Stimulated activated CD4-positive, alpha-beta T cell treated with anti-CD3 and anti-CD28 coated beads, TNF-alpha, amount 100 ng/mL, for 1 hour (primary cell): Measurements from ENCODE around the gene CADM1.
"Not testable (repeated sequence)": the region's sequence is repeated elsewhere in the genome, so short reads cannot be mapped to it uniquely, and the experiment has no call there.

Experiments
- DNase-seq, 3 donors: peaks; one replicate each; pipeline ENCODE4 v3.0.0-alpha.2; 2020; ENCODE audit warnings: low read depth in 3 of 3, low spot score in 1 of 3

Gene CADM1

DNA sequence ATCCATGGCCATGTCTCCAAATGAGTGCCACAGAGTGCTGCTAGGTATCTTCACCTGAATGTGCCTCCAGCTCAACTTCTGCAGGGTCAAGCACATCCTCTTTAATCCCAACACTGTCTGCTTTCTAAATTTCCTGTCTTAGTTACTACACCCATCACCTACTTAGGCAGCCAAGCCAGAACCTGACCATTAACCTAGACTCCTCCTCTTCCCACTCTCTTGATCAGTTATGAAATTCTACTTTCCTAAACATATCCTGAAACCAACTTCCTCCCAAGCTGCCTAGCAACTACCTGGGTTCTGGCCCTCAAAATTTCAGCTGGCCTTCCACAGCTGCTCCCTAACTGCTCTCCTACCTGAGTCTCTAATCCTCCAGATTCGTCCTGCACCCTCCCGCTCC is 22.7 kb downstream of the CADM1 start:
- no peak for DNase-seq

DNA sequence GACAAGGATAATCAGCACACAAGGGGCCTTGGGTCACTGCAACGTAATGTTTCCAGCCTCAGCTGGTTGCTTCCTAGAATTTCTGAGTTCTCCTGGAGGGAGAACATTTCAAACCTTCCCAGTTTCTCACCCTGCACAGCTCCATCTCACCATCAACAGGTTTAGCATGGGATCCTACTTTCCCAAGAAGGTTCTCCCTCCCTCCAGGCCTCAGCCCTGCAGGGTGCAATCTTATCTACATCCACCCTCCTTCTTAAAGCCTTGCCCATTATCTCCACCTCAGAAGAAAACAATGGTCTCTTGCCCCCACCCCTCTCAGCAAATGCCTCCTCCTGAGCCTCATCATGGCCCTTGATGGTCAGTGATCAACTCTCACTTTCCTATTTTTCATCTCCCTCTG is 23.6 kb downstream of the CADM1 start:
- DNase-seq, result no peak

DNA sequence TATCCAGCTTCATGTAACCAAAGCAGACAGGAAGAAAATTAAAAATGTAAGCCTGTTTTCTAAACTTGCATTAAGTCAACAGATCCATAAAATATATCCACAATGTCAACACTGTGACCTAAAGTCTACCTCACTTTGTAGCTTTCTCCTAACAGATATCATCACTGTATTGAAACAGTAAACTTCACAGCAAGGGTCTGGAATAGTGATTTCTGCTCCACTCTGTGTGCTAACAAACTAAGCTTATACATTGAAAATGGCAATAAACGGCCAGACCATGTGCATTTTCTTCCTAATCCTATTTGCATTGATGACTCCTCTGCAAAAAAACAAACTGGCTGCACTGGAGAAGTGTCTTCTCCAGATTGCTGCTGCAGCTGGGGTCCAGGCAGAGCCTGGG is 26.8 kb downstream of the CADM1 start:
- no peak for DNase-seq

DNA sequence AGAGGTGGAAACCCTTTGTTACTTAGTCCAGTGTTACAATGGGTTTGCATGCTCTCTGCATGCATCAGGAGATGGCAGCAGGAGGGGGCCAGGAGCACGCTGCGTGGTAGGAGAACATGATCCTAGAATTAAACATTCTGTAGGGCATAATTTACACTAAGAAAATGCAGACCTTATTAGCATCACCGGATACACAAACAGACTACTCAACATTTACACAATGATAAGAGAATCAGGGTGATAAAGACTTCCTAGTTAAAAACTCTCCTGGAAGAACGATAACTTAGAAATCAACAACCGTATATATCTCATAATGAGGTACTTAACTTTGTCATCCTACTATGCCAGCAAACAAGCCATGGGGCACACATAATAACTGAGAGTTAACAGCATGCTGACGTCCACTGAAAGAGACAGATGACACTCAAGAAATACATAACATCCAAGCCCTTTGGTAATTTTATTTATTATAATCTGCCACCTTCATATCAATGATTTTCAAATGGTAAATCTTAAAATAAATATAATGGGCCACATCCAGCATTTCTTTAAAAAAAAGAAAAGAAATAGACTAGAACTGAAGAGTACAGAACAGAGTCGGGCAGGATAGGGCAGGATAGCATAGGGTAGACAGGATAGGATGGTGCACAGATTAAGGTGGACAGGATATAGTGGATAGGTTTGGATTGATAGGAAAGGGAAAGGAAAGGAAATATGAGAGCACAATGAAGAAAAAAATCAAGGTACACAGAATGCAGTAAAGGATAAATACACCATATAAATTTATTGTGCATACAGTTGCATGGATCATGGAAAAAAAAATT is 27.5 kb downstream of the CADM1 start:
- no peak for DNase-seq

DNA sequence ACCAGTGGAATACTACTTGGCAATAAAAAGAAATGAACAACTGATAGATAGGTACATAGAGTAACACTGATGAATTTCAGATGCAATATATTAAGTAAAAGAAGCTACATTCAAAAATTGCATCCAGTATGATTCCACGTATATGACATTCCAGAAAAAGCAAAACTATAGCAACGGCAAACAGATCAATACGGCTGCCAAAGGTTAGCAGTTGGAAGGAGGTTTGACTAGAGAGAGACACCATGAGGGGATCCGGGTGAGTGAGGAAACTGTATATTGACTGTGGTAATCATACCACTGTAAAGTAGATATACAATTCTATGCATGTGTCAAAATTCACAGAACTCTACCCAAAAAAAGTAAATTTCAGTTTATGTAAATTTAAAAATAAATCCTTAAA is 28.7 kb downstream of the CADM1 start:
- DNase-seq, result no peak

DNA sequence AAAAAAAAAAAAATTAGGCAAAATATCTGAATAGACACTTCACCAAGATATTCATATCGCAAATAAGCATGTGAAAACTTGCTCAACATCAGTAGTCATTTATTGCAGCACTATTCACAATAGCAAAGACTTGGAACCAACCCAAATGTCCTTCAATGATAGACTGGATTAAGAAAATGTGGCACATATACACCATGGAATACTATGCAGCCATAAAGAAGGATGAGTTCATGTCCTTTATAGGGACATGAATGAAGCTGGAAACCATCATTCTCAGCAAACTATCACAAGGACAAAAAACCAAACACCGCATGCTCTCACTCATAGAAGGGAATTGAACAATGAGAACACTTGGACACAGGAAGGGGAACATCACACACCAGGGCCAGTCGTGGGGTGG is 29.9 kb downstream of the CADM1 start:
- DNase-seq, result not testable (repeated sequence)

DNA sequence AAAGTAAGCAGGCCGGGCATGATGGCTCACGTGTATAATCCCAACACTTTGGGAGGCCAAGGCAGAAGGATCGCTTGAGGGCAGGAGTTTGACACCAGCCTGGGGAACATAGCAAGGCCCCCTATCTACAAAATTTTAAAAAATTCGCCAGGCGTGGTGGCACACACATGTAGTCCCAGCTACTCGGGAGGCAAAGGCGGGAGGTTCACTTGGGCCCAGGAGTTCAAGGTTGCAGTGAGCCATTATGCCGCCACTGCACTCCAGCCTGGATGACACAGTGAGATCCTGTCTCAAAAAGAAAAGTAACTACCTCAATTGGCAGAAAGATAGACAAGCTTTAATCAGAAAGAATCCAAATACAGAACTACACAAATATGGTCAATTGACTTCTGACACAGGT is 31.0 kb downstream of the CADM1 start:
- DNase-seq, result no peak

DNA sequence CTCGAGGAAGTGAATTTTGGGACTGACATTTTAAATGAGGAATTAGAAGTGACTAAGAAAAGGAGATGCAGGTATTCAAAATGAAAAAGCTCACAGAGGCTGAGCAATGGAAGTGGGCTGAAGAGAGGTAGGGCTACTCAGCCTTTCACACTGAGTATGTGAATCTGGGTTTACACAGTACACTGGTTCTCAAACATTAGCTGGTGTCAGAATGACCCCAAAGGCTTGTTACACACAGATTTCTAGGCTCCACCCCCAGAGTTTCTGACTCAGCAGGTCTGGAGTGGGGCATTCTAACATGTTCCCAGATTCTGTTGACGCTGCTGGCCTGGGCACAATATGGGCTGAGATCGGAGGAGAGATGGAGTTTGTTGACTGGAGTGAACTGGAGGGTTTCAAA is 32.8 kb downstream of the CADM1 start:
- no peak for DNase-seq

DNA sequence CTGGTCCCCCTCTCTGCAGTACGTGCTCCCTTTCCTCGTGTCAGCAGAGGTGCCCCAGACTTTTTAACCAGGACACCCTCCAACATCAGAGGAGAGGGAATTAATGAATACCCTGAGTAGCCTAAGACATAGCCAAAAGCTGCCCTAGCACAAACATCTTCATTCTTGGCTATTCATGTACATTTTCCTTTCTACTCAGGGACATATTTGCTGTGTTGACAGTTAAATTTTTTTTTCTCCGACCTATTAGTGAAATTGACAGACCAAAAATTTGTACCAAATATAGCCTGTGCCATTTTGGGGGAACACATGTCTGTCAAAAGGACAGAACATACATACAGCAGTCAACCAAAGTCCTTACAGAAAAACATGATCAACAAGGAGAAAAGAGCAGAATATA is 33.3 kb downstream of the CADM1 start:
- no peak for DNase-seq

DNA sequence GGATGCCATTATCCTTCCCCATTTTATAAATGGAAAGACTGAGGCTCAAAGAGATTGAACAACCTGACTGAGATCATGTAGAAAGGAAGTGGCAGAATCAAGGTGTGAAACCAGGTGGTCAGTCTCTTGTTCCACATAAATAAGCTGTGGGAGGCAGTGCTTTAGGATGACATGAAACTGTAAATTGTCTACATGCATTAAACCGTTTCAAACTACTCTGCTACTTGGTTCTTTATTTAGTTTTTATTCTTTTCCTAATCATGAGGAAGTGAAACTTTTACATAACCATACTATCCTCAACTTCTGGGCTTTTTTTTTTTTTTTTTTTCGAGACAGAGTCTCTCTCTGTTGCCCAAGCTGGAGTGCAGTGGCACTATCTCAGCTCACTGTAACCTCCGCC is 34.9 kb downstream of the CADM1 start:
- DNase-seq, result no peak

DNA sequence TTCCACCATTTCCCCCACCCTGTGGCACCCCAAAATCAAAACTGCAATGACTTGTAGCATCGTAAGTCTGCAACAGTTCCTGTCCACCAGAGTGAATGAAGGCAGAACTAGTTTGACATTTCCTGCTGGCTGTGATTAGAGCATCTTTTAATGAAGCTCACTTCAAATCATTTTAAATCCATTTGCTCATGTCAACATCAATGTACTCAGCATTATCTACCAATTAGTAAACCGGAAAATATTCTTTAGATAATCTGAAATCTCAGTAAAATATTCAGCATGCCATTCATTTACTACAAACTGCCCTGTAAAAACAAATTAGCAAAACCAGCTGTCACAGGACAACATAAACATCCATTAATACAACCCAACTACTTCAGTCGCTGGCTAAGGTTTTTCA is 38.1 kb downstream of the CADM1 start:
- no peak for DNase-seq

DNA sequence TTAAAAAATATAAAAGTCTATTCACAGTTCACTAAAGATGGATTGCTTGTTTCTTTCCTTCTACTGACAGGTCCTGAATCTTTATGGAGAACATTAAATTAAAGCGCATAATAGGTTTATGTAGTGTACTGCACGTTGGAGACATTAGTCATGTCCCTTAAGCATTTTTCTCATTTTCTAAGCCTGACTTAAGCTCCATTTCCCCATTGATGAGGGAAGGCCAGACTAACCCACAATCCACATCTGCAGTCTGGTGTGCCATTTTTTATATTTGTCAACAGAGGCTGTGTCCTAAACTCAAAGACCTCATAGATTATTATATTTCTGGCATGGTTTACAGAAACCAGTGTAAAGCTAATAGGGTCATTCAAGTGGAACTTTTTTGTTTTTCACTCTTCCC is 39.9 kb downstream of the CADM1 start:
- DNase-seq, result no peak

DNA sequence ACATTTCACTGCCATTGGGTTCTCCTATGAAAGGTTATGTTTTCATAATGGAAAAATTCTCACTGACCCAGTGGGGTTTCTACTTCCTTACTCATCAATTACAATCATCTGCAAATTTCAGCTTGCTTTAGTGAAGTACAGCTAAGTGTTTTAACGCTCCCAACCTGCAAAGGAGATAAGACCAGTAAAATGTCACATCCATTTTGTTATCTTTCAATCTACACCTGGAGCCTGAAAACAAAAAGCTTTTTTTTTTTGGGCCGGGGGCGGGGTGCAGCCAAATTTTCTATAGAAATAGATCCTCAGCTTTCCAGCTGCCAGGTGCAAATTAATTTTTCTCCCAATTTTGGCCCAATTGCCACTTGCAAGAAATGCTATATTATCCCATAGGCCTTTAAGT is 40.6 kb downstream of the CADM1 start:
- no peak for DNase-seq

DNA sequence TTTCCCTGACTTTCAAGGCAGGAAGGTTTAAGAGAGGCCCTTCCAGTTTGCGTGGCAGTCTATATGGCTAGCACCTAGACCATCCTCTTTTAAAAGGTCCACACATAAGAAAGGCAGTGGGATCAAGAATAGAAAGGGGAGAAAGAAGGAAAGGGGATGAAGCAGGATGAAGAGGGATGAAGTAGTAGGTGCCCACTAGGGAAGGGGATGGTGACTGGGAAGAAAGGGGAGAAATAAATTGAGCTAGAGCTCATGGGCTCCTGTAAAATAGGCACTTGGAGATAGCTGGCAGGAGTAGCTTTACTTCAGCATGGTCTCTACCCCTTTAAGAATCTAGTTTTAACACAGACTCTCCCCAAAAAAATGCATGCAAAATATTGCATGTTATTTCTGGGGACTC is 41.5 kb downstream of the CADM1 start:
- DNase-seq, result no peak

DNA sequence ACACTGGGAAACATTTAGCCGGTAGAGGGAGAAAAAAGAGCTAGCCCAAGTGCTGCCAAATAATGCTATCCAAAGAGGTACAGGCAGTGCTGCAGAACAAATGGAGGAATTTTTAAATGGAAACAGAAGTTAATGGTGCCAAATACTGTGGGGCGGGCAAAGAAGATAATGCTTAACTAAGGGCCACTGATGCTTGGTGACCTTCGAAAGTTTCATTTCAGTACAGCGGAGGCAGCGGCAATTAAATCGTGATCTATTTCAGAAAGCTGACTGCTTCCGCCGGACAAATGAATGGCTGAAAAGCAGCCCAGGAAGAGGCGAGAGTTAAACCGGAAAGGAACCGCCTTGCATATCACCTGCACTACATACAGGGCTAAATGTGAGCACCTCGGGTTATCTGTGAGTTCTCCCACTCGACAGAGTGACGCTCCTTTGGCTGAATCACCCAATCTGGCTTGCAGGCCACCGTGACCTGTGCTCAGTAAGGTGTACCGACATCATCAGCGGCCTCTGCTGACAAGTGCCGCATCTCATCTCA is 42.1 kb downstream of the CADM1 start:
- no peak for DNase-seq

DNA sequence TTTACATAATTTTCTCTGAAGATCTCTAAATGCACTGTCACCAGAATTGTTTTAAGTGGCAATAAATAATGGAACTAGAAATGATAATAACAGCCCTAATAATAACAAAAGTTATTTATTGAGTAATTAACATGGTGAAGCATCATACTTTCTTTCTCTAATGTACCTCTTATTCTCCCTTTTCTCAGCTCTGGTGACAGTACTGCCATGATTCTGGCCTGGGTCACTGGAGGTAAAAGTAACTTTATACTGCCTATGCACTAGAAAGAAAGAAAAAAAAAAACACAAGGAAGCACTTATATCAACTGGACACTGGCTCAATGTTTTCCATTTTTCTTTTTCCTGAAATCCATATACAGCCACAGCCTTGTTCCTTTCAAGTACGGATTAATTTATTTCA is 43.7 kb downstream of the CADM1 start:
- DNase-seq, result no peak

DNA sequence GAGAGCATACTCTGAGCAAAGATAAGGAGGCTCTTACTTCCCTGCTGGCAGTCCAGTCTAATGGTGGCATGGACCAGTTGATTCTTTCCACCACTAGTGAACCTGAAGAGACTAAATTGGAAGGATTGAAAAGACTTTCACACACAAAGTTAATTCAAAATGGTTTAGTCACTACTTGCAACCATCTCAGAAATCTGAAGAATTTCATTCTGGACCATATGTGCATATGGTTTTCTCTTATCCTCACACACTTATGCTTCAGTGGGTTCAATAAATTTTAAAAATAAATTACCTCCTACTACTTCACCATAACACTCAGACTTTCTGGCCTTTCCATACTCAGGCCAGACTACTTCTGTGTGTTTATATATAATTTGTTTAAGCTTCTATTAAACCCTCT is 44.7 kb downstream of the CADM1 start:
- no peak for DNase-seq

DNA sequence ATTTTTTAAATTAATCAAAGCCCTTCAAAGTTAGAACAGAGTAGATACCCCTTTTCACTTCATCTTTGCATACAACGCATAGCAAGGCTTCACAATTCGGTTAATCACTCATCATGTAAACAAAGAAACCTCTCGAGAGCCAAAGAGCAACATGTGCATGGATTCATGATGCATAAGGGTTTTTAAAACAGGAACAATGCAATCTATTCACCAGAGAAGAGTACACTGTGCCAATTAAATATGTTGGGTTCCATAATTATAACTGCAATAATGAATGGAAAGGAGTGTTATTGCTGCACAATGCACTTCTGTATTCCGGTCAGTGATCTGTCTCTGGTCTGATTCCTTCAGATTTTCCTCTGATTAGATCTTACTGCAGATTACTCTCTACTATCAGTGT is 45.3 kb downstream of the CADM1 start:
- no peak for DNase-seq

DNA sequence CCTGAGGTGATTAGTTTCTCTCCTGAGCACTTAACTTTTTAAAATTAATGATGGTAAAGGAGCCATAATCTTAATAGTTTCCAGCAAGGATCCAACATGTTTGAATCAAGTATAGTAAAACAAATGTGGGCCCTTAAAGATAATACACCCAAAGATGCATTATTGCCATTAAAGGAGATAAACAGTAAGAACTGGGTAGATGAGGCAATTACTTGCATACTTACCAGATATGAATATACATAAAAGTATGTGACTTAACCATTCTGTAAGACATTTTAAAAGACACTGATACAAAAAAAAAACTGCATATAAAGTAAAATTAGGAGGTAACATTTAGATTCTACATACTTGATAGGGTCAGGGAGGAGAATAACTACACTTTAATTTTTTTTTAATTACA is 48.2 kb downstream of the CADM1 start:
- no peak for DNase-seq

DNA sequence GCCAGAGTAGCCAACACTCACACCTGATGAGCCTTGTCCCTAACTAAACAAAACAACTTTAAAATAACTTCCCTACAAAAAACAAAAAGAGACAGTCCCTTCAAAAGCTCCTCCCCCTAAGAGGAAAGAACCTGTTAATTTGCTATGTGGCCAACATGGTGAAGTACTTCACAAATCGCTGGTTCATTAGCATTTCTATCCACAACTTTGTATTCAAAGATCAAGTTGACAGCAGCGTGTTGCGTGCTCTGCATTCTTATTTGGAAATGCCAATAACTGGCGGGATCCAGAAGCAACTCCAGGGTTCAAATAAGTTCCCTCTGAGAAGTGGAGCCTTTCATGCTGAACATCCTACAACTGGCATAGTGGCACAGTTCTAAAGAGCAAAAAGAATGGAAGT is 48.6 kb downstream of the CADM1 start:
- no peak for DNase-seq

DNA sequence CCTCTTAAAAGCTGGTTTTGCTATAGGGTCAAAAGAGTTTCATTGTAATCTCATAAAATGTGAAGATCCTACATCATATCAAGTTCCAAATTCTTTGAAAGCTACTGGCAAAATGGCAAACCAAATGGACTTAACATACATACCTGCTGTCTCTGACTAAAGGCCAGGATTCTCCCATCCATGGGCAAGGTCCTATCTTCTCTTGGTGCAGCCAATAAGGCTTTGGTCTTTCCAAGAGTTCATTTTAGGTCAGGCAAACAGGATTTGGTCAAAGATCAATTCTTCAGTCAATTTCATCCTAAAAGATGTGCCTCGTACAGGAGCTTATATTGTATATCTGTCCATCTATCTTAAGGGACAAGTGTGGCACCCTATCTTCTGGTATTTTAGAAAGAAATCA is 49.7 kb downstream of the CADM1 start:
- DNase-seq, result no peak

DNA sequence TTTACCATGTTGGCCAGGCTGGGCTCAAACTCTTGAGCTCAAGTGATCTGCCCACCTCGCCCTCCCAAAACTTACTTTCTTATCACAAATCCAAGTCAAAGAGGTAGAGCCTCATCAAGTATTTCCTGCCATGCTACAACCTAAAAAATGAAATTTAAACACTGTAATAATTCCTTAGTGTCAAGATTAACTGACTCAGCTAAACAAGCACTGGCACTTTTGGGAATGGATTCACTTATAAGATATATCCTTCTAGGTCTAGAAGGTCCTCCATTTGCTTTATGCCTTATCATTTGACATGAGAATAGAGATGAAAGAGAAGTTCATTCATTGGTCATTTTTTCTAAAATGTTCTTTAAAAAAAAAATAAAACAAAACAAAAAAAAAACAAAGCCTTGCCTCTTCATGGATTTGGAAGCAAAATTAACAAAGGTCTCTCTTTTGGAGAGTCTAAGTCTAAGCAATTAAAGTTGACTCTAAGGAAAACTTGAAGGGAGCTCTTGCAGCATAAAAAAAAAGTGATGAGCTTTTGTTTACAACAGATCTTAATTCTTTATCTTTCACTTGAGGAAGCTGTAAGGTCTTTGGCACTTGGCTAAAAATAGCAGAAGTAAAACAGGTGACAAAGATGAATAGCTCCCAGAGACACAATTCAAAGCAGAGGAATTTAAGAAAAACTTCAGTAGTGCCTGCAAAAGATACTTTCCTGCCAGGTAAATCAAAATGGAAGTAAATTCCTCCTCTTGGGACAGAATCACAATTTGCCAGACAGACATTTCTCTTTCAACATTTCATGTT is 50.3 kb downstream of the CADM1 start:
- no peak for DNase-seq
